ENCODE results near the gene CMTM4.
"Not testable (repeated sequence)": the region's sequence is repeated elsewhere in the genome, so short reads cannot be mapped to it uniquely, and the experiment has no call there.

Gene CMTM4

GRCh38 chr16:66592814-66593213, 103.7 kb downstream of the CMTM4 start:
- DNase-seq (ENCODE audit: low read depth in 2 of 2): no peak

- DNase-seq (ENCODE audit: low read depth in 2 of 2): no peak
Observed at GRCh38 chr16:66592241-66592640, 104.3 kb downstream of the CMTM4 start.

GRCh38 chr16:66591018-66591417, 105.5 kb downstream of the CMTM4 start:
- no peak for DNase-seq (ENCODE audit: low read depth in 2 of 2)

- no peak for DNase-seq (ENCODE audit: low read depth in 2 of 2)
Observed at GRCh38 chr16:66590322-66590721, 106.2 kb downstream of the CMTM4 start.

GRCh38 chr16:66588981-66589713, 107.4 kb downstream of the CMTM4 start:
- DNase-seq (ENCODE audit: low read depth in 2 of 2): peak in 1 of 2 donors; percentile 27

GRCh38 chr16:66587881-66588600, 108.5 kb downstream of the CMTM4 start:
- no peak for DNase-seq (ENCODE audit: low read depth in 2 of 2)

GRCh38 chr16:66585481-66586239, 110.9 kb downstream of the CMTM4 start:
- no peak for DNase-seq (ENCODE audit: low read depth in 2 of 2)

- no peak for DNase-seq (ENCODE audit: low read depth in 2 of 2)
Observed at GRCh38 chr16:66581246-66581952, 115.1 kb downstream of the CMTM4 start.

- no peak for DNase-seq (ENCODE audit: low read depth in 2 of 2)
Observed at GRCh38 chr16:66580605-66581209, 115.8 kb downstream of the CMTM4 start.

GRCh38 chr16:66578651-66579531, 117.7 kb downstream of the CMTM4 start, which contains the start of gene CMTM2:
TSS of gene CMTM2 (plus strand) at chr16:66579463. CDS start at chr16:66579608, 145 bp downstream.
- peak in 1 of 2 donors; percentile 24 for DNase-seq (ENCODE audit: low read depth in 2 of 2)

- DNase-seq (ENCODE audit: low read depth in 2 of 2): no peak
Observed at GRCh38 chr16:66576296-66576695, 120.2 kb downstream of the CMTM4 start.

GRCh38 chr16:66575060-66575459, 121.5 kb downstream of the CMTM4 start:
- DNase-seq (ENCODE audit: low read depth in 2 of 2): no peak

GRCh38 chr16:66574531-66574930, 122.0 kb downstream of the CMTM4 start:
- DNase-seq (ENCODE audit: low read depth in 2 of 2): no peak

GRCh38 chr16:66574081-66574480, 122.5 kb downstream of the CMTM4 start:
- no peak for DNase-seq (ENCODE audit: low read depth in 2 of 2)

GRCh38 chr16:66572356-66572755, 124.2 kb downstream of the CMTM4 start:
- DNase-seq (ENCODE audit: low read depth in 2 of 2): no peak

GRCh38 chr16:66569827-66570405, 126.6 kb downstream of the CMTM4 start:
- DNase-seq (ENCODE audit: low read depth in 2 of 2): no peak

- no peak for DNase-seq (ENCODE audit: low read depth in 2 of 2)
Observed at GRCh38 chr16:66569131-66569530, 127.4 kb downstream of the CMTM4 start.

- no peak for DNase-seq (ENCODE audit: low read depth in 2 of 2)
Observed at GRCh38 chr16:66568355-66568754, 128.2 kb downstream of the CMTM4 start.

- DNase-seq (ENCODE audit: low read depth in 2 of 2): not testable (repeated sequence)
Observed at GRCh38 chr16:66567270-66567669, 129.3 kb downstream of the CMTM4 start.
